Neural cell (in vitro differentiated cells): ENCODE measurements around the gene ATP6V1D. TPM values are rescaled to one million over a fixed set of nuclear protein-coding genes. Genes with fewer than 3 reads are reported as not detected.

Experiments used
- H2AFZ ChIP-seq: fragments of 200-600, 300-800 bp; sonication (generic), shearing (Covaris generic); 2 replicates; pipeline ENCODE4 v1.6.0; 2014; ENCODE audit warnings: low read depth, mild to moderate bottlenecking, antibody characterized with exemption, low read length, moderate library complexity
- H3F3A ChIP-seq: fragments of 200-600 bp; shearing (Covaris generic); 2 replicates; pipeline ENCODE4 v1.6.1; 2016; ENCODE audit warnings: mild to moderate bottlenecking, moderate library complexity, mixed read lengths, antibody characterized with exemption, low read length; ENCODE audit not compliant: insufficient read depth, poor library complexity, severe bottlenecking
- H3K27ac ChIP-seq: fragments of 200-600, 300-800 bp; sonication (generic), shearing (Covaris generic); 2 replicates; pipeline ENCODE4 v1.5.1; 2014; ENCODE audit warnings: mild to moderate bottlenecking, low read length, moderate library complexity
- H3K27me3 ChIP-seq: fragments of 300-800, 200-600 bp; sonication (generic), shearing (Covaris generic); 2 replicates; pipeline ENCODE4 v1.6.0; 2014; ENCODE audit warnings: mild to moderate bottlenecking, low read depth, low read length, moderate library complexity; ENCODE audit not compliant: insufficient read depth
- H3K36me3 ChIP-seq: fragments of 300-800, 200-600 bp; sonication (generic), shearing (Covaris generic); 2 replicates; pipeline ENCODE4 v1.5.1; 2014; ENCODE audit warnings: mild to moderate bottlenecking, antibody characterized with exemption, low read length, moderate library complexity; ENCODE audit not compliant: insufficient read depth
- H3K4me2 ChIP-seq: fragments of 300-800, 200-600 bp; sonication (generic), shearing (Covaris generic); 2 replicates; pipeline ENCODE4 v1.6.0; 2014; ENCODE audit warnings: mild to moderate bottlenecking, low read length
- H3K4me3 ChIP-seq: fragments of 300-800, 200-600 bp; sonication (generic), shearing (Covaris generic); 2 replicates; pipeline ENCODE4 v1.5.1; 2014; ENCODE audit warnings: mild to moderate bottlenecking, low read length, moderate library complexity
- H3K79me2 ChIP-seq: fragments of 200-600 bp; shearing (Covaris generic); replicated peaks from 2 replicates; pipeline ENCODE4 v1.6.0; 2014; ENCODE audit warnings: mild to moderate bottlenecking, low read length, moderate library complexity; ENCODE audit not compliant: insufficient read depth
- H3K9ac ChIP-seq: fragments of 300-800, 200-600 bp; sonication (generic), shearing (Covaris generic); 2 replicates; pipeline ENCODE4 v1.6.1; 2016; ENCODE audit warnings: mild to moderate bottlenecking, low read length, mixed read lengths
- H3K9me2 ChIP-seq: fragments of 200-600 bp; shearing (Covaris generic); 2 replicates; pipeline ENCODE4 v1.6.1; 2016; ENCODE audit warnings: mild to moderate bottlenecking, low read length, mixed read lengths; ENCODE audit not compliant: insufficient read depth
- H3K9me3 ChIP-seq: fragments of 200-600, 300-800 bp; sonication (generic), shearing (Covaris generic); 2 replicates; pipeline ENCODE4 v1.6.1; 2016; ENCODE audit warnings: mild to moderate bottlenecking, mixed run types, low read length, moderate library complexity, mixed read lengths
- H4K20me1 ChIP-seq: fragments of 200-600 bp; shearing (Covaris generic); 2 replicates; pipeline ENCODE4 v1.6.1; 2016; ENCODE audit warnings: mild to moderate bottlenecking, mixed run types; ENCODE audit not compliant: insufficient read depth
- EP300 ChIP-seq: fragments of 450-650 bp; conservative IDR thresholded peaks from 2 replicates; pipeline ENCODE4 v1.6.1; 2014; ENCODE audit warnings: antibody characterized with exemption, mild to moderate bottlenecking, moderate library complexity; ENCODE audit not compliant: poor library complexity, severe bottlenecking
- EZH2 ChIP-seq: fragments of 200-600, 300-800 bp; shearing (Covaris generic), sonication (generic); IDR thresholded peaks from 2 replicates; pipeline ENCODE4 v1.6.1; 2014; ENCODE audit warnings: antibody characterized with exemption, low read length, borderline replicate concordance, mild to moderate bottlenecking; ENCODE audit not compliant: insufficient read depth, poor library complexity, severe bottlenecking
- MXI1 ChIP-seq: fragments of 450-650 bp; conservative IDR thresholded peaks from 2 replicates; pipeline ENCODE4 v1.6.1; 2014; ENCODE audit warnings: antibody characterized with exemption, mild to moderate bottlenecking; ENCODE audit not compliant: poor library complexity, severe bottlenecking
- POLR2AphosphoS5 ChIP-seq: IDR thresholded peaks from 2 replicates; pipeline ENCODE4 v1.6.1; 2012
- RAD21 ChIP-seq: fragments of 450-650 bp; conservative IDR thresholded peaks from 2 replicates; pipeline ENCODE4 v1.6.1; 2014; ENCODE audit warnings: antibody characterized with exemption, mild to moderate bottlenecking, moderate library complexity
- SMC3 ChIP-seq: fragments of 450-650 bp; conservative IDR thresholded peaks from 2 replicates; pipeline ENCODE4 v1.6.1; 2014; ENCODE audit warnings: antibody characterized with exemption, mild to moderate bottlenecking, moderate library complexity; ENCODE audit not compliant: poor library complexity
- TAF1 ChIP-seq: IDR thresholded peaks from 2 replicates; pipeline ENCODE4 v1.6.1; 2012; ENCODE audit warnings: low read depth
- polyA plus RNA-seq: library from polyadenylated mRNA; depleted of rRNA; stranded (reverse); fragments of >200 nt; gene quantifications from 2 replicates; pipeline ENCODE4 v1.2.3, GENCODE V29; 2014
- TF ChIP-seq, protein P1 (sequence below): IDR thresholded peaks from 2 replicates; pipeline ENCODE4 v1.6.1; 2012; ENCODE audit warnings: borderline replicate concordance
- TF ChIP-seq, protein P2 (sequence below): fragments of 450-650 bp; IDR thresholded peaks from 2 replicates; pipeline ENCODE4 v1.5.1; 2014; ENCODE audit warnings: antibody characterized with exemption, mild to moderate bottlenecking, moderate library complexity; ENCODE audit not compliant: poor library complexity, severe bottlenecking

The ATP6V1D gene
- polyA plus RNA-seq, 1 donor from 2014 or later, result 216 TPM

- peaks cover 14% of the 10 kb centered on the region for H3K36me3 ChIP-seq
- H3K79me2 ChIP-seq, result peaks cover 33% of the 10 kb centered on the region
- H3F3A ChIP-seq, result no peaks in the 10 kb centered on the region
- no peak overlapping the region for H3K27ac ChIP-seq
- no peaks in the 10 kb centered on the region for H3K9me3 ChIP-seq
- no peak overlapping the region for H3K4me3 ChIP-seq
- no peak overlapping the region for H3K9ac ChIP-seq
- TF ChIP-seq EP300 (no peak), RAD21 (no peak), EZH2 (no peak), TAF1 (no peak), MXI1 (no peak), POLR2AphosphoS5 (no peak), SMC3 (no peak)
- TF ChIP-seq, protein P1, sequence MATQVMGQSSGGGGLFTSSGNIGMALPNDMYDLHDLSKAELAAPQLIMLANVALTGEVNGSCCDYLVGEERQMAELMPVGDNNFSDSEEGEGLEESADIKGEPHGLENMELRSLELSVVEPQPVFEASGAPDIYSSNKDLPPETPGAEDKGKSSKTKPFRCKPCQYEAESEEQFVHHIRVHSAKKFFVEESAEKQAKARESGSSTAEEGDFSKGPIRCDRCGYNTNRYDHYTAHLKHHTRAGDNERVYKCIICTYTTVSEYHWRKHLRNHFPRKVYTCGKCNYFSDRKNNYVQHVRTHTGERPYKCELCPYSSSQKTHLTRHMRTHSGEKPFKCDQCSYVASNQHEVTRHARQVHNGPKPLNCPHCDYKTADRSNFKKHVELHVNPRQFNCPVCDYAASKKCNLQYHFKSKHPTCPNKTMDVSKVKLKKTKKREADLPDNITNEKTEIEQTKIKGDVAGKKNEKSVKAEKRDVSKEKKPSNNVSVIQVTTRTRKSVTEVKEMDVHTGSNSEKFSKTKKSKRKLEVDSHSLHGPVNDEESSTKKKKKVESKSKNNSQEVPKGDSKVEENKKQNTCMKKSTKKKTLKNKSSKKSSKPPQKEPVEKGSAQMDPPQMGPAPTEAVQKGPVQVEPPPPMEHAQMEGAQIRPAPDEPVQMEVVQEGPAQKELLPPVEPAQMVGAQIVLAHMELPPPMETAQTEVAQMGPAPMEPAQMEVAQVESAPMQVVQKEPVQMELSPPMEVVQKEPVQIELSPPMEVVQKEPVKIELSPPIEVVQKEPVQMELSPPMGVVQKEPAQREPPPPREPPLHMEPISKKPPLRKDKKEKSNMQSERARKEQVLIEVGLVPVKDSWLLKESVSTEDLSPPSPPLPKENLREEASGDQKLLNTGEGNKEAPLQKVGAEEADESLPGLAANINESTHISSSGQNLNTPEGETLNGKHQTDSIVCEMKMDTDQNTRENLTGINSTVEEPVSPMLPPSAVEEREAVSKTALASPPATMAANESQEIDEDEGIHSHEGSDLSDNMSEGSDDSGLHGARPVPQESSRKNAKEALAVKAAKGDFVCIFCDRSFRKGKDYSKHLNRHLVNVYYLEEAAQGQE, result no peak
- TF ChIP-seq, protein P2, sequence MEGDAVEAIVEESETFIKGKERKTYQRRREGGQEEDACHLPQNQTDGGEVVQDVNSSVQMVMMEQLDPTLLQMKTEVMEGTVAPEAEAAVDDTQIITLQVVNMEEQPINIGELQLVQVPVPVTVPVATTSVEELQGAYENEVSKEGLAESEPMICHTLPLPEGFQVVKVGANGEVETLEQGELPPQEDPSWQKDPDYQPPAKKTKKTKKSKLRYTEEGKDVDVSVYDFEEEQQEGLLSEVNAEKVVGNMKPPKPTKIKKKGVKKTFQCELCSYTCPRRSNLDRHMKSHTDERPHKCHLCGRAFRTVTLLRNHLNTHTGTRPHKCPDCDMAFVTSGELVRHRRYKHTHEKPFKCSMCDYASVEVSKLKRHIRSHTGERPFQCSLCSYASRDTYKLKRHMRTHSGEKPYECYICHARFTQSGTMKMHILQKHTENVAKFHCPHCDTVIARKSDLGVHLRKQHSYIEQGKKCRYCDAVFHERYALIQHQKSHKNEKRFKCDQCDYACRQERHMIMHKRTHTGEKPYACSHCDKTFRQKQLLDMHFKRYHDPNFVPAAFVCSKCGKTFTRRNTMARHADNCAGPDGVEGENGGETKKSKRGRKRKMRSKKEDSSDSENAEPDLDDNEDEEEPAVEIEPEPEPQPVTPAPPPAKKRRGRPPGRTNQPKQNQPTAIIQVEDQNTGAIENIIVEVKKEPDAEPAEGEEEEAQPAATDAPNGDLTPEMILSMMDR, result no peak
- no peaks in the 10 kb centered on the region for H3K27me3 ChIP-seq
- no peaks in the 10 kb centered on the region for H3K9me2 ChIP-seq
- no peaks in the 10 kb centered on the region for H4K20me1 ChIP-seq
- no peak overlapping the region for H3K4me2 ChIP-seq
- H2AFZ ChIP-seq, result no peak overlapping the region
Measured at GRCh38 chr14:67352055-67352454, 7.5 kb downstream of the ATP6V1D start.

DNA sequence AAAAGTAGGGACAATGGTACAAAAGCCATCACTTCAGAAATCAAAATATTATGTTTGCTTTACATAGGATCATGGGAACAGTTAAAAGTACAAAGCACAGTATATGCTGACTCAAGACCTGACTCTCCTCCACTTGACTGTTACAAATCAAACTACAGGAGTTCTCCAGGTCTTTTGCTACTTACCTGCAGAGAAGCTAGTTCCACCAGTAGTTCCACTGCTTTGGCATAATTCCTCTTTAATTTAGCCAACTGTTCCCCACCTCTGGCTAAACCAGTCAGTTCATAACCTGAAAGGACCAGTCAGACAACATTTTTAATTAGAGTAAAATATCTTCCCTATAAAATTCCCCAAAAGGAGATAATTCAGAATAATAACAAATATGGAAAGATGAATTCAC lies 14.0 kb downstream of the ATP6V1D start:
- Histone ChIP-seq H3K79me2 (no peaks in the 10 kb centered on the region), H3K9ac (no peak overlapping the region), H3K27ac (no peak overlapping the region), H3K27me3 (no peaks in the 10 kb centered on the region), H2AFZ (no peak overlapping the region), H3K4me3 (no peak overlapping the region), H3K9me3 (no peaks in the 10 kb centered on the region), H3F3A (no peaks in the 10 kb centered on the region), H3K4me2 (no peak overlapping the region), H3K36me3 (peaks cover 17% of the 10 kb centered on the region), H4K20me1 (no peaks in the 10 kb centered on the region), H3K9me2 (no peaks in the 10 kb centered on the region)
- TF ChIP-seq RAD21 (no peak), SMC3 (no peak), EP300 (no peak), TAF1 (no peak), POLR2AphosphoS5 (no peak), EZH2 (no peak), MXI1 (no peak)
- TF ChIP-seq, protein P2, result no peak
- TF ChIP-seq, protein P1, result no peak
